Prostate gland (tissue), 2 donors: Measurements from ENCODE around the gene ELOVL3.

ENCODE experiments used
- POLR2AphosphoS5 ChIP-seq: sonication (generic); formaldehyde crosslinking; IDR thresholded peaks from one replicate; pipeline ENCODE4 v1.6.1; 2017; ENCODE audit warnings: antibody characterized with exemption
- TF ChIP-seq, protein P1 (sequence below), 4 experiments: fragments of 200-600 bp in 2 of 4; fragments of 450-650 bp in 2 of 4; sonication (generic) in 2 of 4; IDR thresholded peaks; 1 replicate in 3 of 4; 2 replicates in 1 of 4; pipeline ENCODE4 v1.5.1; 2016 to 2019; ENCODE audit warnings: antibody characterized with exemption in 4 of 4, mild to moderate bottlenecking in 2 of 4, moderate library complexity in 2 of 4

DNA sequence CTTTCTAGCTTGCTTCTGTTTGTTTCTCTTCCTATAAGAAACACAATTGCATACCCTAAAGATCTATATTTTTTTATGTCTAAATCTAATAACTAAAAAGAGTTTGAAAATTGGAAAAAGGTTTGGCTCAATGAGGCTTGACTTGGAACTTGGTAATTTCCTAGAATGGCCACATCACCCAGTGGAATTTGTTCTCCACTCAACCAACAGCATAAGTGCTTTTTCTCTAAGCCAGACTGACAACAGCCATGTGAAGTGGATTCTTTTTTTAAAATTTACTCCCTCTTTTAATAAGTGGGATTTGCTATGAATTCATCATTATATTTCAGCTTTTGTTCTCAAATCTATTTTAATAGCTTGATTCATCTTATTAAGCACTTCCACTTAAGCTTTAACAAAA lies 53.0 kb downstream of the ELOVL3 start:
- no peak for TF ChIP-seq POLR2AphosphoS5
- TF ChIP-seq, protein P1, sequence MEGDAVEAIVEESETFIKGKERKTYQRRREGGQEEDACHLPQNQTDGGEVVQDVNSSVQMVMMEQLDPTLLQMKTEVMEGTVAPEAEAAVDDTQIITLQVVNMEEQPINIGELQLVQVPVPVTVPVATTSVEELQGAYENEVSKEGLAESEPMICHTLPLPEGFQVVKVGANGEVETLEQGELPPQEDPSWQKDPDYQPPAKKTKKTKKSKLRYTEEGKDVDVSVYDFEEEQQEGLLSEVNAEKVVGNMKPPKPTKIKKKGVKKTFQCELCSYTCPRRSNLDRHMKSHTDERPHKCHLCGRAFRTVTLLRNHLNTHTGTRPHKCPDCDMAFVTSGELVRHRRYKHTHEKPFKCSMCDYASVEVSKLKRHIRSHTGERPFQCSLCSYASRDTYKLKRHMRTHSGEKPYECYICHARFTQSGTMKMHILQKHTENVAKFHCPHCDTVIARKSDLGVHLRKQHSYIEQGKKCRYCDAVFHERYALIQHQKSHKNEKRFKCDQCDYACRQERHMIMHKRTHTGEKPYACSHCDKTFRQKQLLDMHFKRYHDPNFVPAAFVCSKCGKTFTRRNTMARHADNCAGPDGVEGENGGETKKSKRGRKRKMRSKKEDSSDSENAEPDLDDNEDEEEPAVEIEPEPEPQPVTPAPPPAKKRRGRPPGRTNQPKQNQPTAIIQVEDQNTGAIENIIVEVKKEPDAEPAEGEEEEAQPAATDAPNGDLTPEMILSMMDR (IDR thresholded peaks at IDR 0.05): no peak
